Measurements from ENCODE around the gene CA5B. TPM values are rescaled to one million over a fixed set of nuclear protein-coding genes. Genes with fewer than 3 reads are reported as not detected.
A peak's percentile ranks its signal among the peaks of the same experiment; 100 is the strongest.
"Not testable (repeated sequence)": the region's sequence is repeated elsewhere in the genome, so short reads cannot be mapped to it uniquely, and the experiment has no call there.

CA5B gene
- total RNA-seq, 4 donors from 2014 or later = 4.2 to 8.2 (median 6.0) TPM

- no peaks in the 10 kb centered on the region for H3K9me3 ChIP-seq
- 24% methylated on average over 4 of the region's 4 CpGs for WGBS
- no peak for DNase-seq (ENCODE audit: extremely low spot score)
- peak overlapping the region; percentile 64 to 73 (median 69) for H3K27ac ChIP-seq (replicated peaks in 1 of 4)
- no peaks in the 10 kb centered on the region for H3K36me3 ChIP-seq
- peaks cover 18 to 34% (median 29%) of the 10 kb centered on the region in 4 donors for H3K4me1 ChIP-seq
- intact Hi-C loops (cut with DNase I) = no loop called here
- no peaks in the 10 kb centered on the region for H3K27me3 ChIP-seq
- peak overlapping the region in 1 of 4 donors; percentile 5 for H3K4me3 ChIP-seq
- TF ChIP-seq POLR2AphosphoS5 (IDR thresholded peaks at IDR 0.05) (no peak), EP300 (IDR thresholded peaks at IDR 0.05) (no peak), CTCF (IDR thresholded peaks at IDR 0.05) (no peak), POLR2A (IDR thresholded peaks at IDR 0.05; ENCODE audit: low read depth) (no peak)
Observed at GRCh38 chrX:15751155-15751819, 13.2 kb downstream of the CA5B start.

- no peak for DNase-seq (ENCODE audit: extremely low spot score)
- Histone ChIP-seq H3K36me3 (no peaks in the 10 kb centered on the region), H3K9me3 (no peaks in the 10 kb centered on the region), H3K27me3 (no peaks in the 10 kb centered on the region), H3K4me1 (peaks cover 13 to 22% (median 21%) of the 10 kb centered on the region in 4 donors), H3K4me3 (no peak overlapping the region), H3K27ac (replicated peaks in 1 of 4) (no peak overlapping the region)
- intact Hi-C loops (cut with DNase I) = no loop called here
- no peak for TF ChIP-seq CTCF (IDR thresholded peaks at IDR 0.05)
- TF ChIP-seq EP300 (IDR thresholded peaks at IDR 0.05) = no peak
- WGBS = 96% methylated on average over 2 of the region's 2 CpGs
Observed at GRCh38 chrX:15755091-15755490, 17.0 kb downstream of the CA5B start.

DNA sequence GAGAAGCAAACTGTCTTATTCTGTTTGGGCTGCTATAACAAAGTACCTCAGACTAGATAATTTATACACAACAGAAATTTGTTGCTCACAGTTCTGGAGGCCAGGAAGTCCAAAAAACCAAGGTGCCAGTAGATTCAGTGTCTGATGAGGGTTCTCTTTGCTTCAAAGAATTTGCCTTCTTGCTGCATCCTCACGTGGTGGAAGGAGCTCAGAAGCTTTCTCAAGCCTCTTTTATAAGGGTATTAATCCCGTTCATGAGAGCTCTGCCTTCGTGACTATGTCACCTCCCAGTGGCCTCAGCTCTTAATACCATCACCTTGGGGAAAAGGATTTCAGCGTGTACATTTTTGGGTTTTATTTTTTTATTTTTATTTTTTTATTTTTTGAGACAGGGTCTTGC, 20.1 kb downstream of the CA5B start:
- DNase-seq (ENCODE audit: extremely low spot score) = no peak
- no peak overlapping the region for H3K27ac ChIP-seq (replicated peaks in 1 of 4)
- H3K27me3 ChIP-seq = no peaks in the 10 kb centered on the region
- H3K4me1 ChIP-seq = no peaks in the 10 kb centered on the region
- no peaks in the 10 kb centered on the region for H3K36me3 ChIP-seq
- H3K4me3 ChIP-seq = no peak overlapping the region
- intact Hi-C loops (cut with DNase I) = no loop called here
- no peak for TF ChIP-seq CTCF (IDR thresholded peaks at IDR 0.05)
- TF ChIP-seq POLR2A (IDR thresholded peaks at IDR 0.05; ENCODE audit: low read depth) = no peak
- TF ChIP-seq POLR2AphosphoS5 (IDR thresholded peaks at IDR 0.05) = no peak
- TF ChIP-seq EP300 (IDR thresholded peaks at IDR 0.05) = no peak
- 80% methylated on average over 4 of the region's 4 CpGs for WGBS
- no peaks in the 10 kb centered on the region for H3K9me3 ChIP-seq

DNA sequence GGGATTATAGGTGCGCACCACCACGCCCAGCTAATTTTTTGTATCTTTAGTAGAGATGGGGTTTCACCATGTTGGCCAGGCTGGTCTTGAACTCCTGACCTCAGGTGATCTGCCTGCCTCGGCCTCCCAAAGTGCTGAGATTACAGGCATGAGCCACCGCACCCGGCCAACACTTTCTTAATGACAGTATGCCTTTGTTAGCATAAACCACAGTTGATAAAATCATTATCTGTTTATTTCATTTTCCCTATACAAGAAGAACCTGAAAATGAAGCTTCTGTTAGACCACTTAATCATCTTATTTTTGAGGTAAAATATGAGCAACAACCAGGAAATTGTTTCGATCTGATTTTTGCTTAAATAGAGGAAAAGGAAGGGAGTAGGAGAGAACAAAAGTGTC, 21.8 kb downstream of the CA5B start:
- intact Hi-C loops (cut with DNase I); H3K4me1 ChIP-seq; H3K36me3 ChIP-seq; DNase-seq (ENCODE audit: extremely low spot score); H3K4me3 ChIP-seq; H3K9me3 ChIP-seq; H3K27me3 ChIP-seq; H3K27ac ChIP-seq (replicated peaks in 1 of 4): not testable (repeated sequence)
- 95% methylated on average over 6 of the region's 6 CpGs for WGBS

GRCh38 chrX:15761564-15762191, 23.6 kb downstream of the CA5B start:
- intact Hi-C loops (cut with DNase I) = no loop called here
- no peaks in the 10 kb centered on the region for H3K27me3 ChIP-seq
- no peak for DNase-seq (ENCODE audit: extremely low spot score)
- no peaks in the 10 kb centered on the region for H3K9me3 ChIP-seq
- no peaks in the 10 kb centered on the region for H3K36me3 ChIP-seq
- TF ChIP-seq POLR2AphosphoS5 (IDR thresholded peaks at IDR 0.05) (no peak), CTCF (IDR thresholded peaks at IDR 0.05) (peak; percentile 56 to 67 (median 58)), POLR2A (IDR thresholded peaks at IDR 0.05; ENCODE audit: low read depth) (no peak), EP300 (IDR thresholded peaks at IDR 0.05) (no peak)
- no peak overlapping the region for H3K27ac ChIP-seq (replicated peaks in 1 of 4)
- H3K4me1 ChIP-seq = no peaks in the 10 kb centered on the region
- 80% methylated on average over 8 of the region's 8 CpGs for WGBS
- H3K4me3 ChIP-seq = no peak overlapping the region
